Vagina (tissue), 2 donors: Measurements from ENCODE around the gene CHN1.

ENCODE experiments used
- CTCF ChIP-seq, 3 experiments: fragments of 450-650 bp in 2 of 3; fragments of 200-600 bp in 1 of 3; sonication (generic) in 1 of 3; IDR thresholded peaks; one replicate each; pipeline ENCODE4 v1.5.1; 2017 to 2019; ENCODE audit warnings: antibody characterized with exemption in 3 of 3, mild to moderate bottlenecking in 2 of 3, moderate library complexity in 2 of 3
- POLR2A ChIP-seq, 2 donors: fragments of 450-650 bp; IDR thresholded peaks; one replicate each; pipeline ENCODE4 v1.6.1; 2017; ENCODE audit warnings: antibody characterized with exemption in 2 of 2, mild to moderate bottlenecking in 2 of 2, moderate library complexity in 2 of 2
- POLR2AphosphoS5 ChIP-seq, 2 donors: sonication (generic); formaldehyde crosslinking; IDR thresholded peaks; one replicate each; pipeline ENCODE4 v1.9.0; 2017; ENCODE audit warnings: antibody characterized with exemption in 2 of 2, mild to moderate bottlenecking in 2 of 2, low read depth in 1 of 2; ENCODE audit not compliant: insufficient read depth in 1 of 2

- TF ChIP-seq CTCF (IDR thresholded peaks at IDR 0.05), result no peak
- no peak for TF ChIP-seq POLR2A (IDR thresholded peaks at IDR 0.05)
- TF ChIP-seq POLR2AphosphoS5 (IDR thresholded peaks at IDR 0.05; ENCODE audit: insufficient read depth in 1 of 2, low read depth in 1 of 2), result no peak
Measured at GRCh38 chr2:174827371-174828369, 177.5 kb downstream of the CHN1 start.
